Small intestine (tissue), 7 donors: Measurements from ENCODE around the gene NRIP1. TPM values are rescaled to one million over a fixed set of nuclear protein-coding genes. Genes with fewer than 3 reads are reported as not detected.
A peak's percentile ranks its signal among the peaks of the same experiment; 100 is the strongest.

Source experiments
- DNase-seq, 2 donors: peaks; one replicate each; pipeline versions ENCODE4 v3.0.0 to v3.0.0-alpha.2; 2013
- FAIRE-seq: peaks from 2 replicates; lab custom pipeline; 2012; peaks lifted over from hg19 to GRCh38; lab: Jason Lieb, UNC
- H3K27ac ChIP-seq, 3 donors: one replicate each; pipeline ENCODE4 v1.5.1; 2013; ENCODE audit warnings: low read length in 2 of 3, mild to moderate bottlenecking in 2 of 3, control low read depth in 1 of 3, inconsistent platforms in 1 of 3, low read depth in 1 of 3, moderate library complexity in 1 of 3
- H3K27me3 ChIP-seq, 3 donors: one replicate each; pipeline ENCODE4 v1.6.1; 2013; ENCODE audit warnings: low read length in 3 of 3, inconsistent platforms in 1 of 3; ENCODE audit not compliant: control insufficient read depth in 3 of 3, insufficient read depth in 3 of 3
- H3K36me3 ChIP-seq, 3 donors: one replicate each; pipeline ENCODE4 v1.6.1; 2013; ENCODE audit warnings: low read length in 3 of 3, inconsistent platforms in 1 of 3, low read depth in 1 of 3, mild to moderate bottlenecking in 1 of 3, moderate library complexity in 1 of 3; ENCODE audit not compliant: control insufficient read depth in 3 of 3, insufficient read depth in 2 of 3
- H3K4me1 ChIP-seq, 3 donors: one replicate each; pipeline ENCODE4 v1.6.1; 2013; ENCODE audit warnings: low read length in 2 of 3, inconsistent platforms in 1 of 3, low read depth in 1 of 3, mild to moderate bottlenecking in 1 of 3, moderate library complexity in 1 of 3; ENCODE audit not compliant: control insufficient read depth in 3 of 3, insufficient read depth in 2 of 3
- H3K4me3 ChIP-seq, 3 donors: one replicate each; pipeline ENCODE4 v1.5.1; 2013; ENCODE audit warnings: low read length in 3 of 3, control low read depth in 1 of 3, inconsistent platforms in 1 of 3, low read depth in 1 of 3, mild to moderate bottlenecking in 1 of 3, moderate library complexity in 1 of 3
- H3K9me3 ChIP-seq, 2 donors: one replicate each; pipeline ENCODE4 v1.6.1; 2013; ENCODE audit warnings: low read depth in 1 of 2, low read length in 1 of 2; ENCODE audit not compliant: control insufficient read depth in 2 of 2, insufficient read depth in 1 of 2
- WGBS, 3 donors: extraction: QIAGEN DNeasy Blood & Tissue Kit; methylation state at CpG; one replicate each; pipeline ENCODE4 v1.1.7; 2013; 5-methylcytosine and 5-hydroxymethylcytosine counted together
- polyA plus RNA-seq, 4 donors: library from polyadenylated mRNA; stranded (reverse) in 3 of 4; unstranded in 1 of 4; fragments of 200-250 nt in 3 of 4; fragments of 120-200 nt in 1 of 4; gene quantifications; one replicate each; pipeline versions ENCODE4 v1.2.1 to v1.2.3, GENCODE V29; 2013
- donor health status: healthy with polysubstance abuse.
- donor health status: control.
- donor health status: control.
- donor health status: Bipolar disorder and iron deficiency.
- donor health status: healthy.

The NRIP1 gene
- polyA plus RNA-seq, 4 donors, result 10.0 to 47.0 (median 14.0) TPM

GRCh38 chr21:15045017-15045416 lies 19.8 kb downstream of the NRIP1 start:
- FAIRE-seq, result no peak

GRCh38 chr21:15042531-15042930 lies 22.3 kb downstream of the NRIP1 start:
- FAIRE-seq (no peak), DNase-seq (no peak)
- Histone ChIP-seq H3K9me3 (peaks cover 0 to 4% of the 10 kb centered on the region in 2 donors), H3K36me3 (peaks cover 0 to 3% (median 2%) of the 10 kb centered on the region in 3 donors), H3K4me1 (peaks cover 0 to 5% (median under 1%) of the 10 kb centered on the region in 3 donors), H3K27me3 (no peaks in the 10 kb centered on the region), H3K4me3 (no peak overlapping the region), H3K27ac (no peak overlapping the region)

More at GRCh38 chr21:15045017-15045416, 19.8 kb downstream of the NRIP1 start:
- H3K4me3 ChIP-seq, result no peak overlapping the region
- peaks cover 0 to 3% (median 2%) of the 10 kb centered on the region in 3 donors for H3K36me3 ChIP-seq
- H3K4me1 ChIP-seq, result peaks cover 0 to 7% (median 3%) of the 10 kb centered on the region in 3 donors
- peaks cover 0 to 4% of the 10 kb centered on the region in 2 donors for H3K9me3 ChIP-seq
- DNase-seq, result no peak
- H3K27ac ChIP-seq, result no peak overlapping the region
- no peaks in the 10 kb centered on the region for H3K27me3 ChIP-seq
- WGBS, 3 donors, result 85 to 95% (median 94%) methylated on average over 3 of the region's 3 CpGs

- peaks cover 0 to 6% (median 3%) of the 10 kb centered on the region in 3 donors for H3K4me1 ChIP-seq
- WGBS, 3 donors, result 96 to 100% (median 97%) methylated on average over 1 of the region's 1 CpG
- peaks cover 0 to 3% (median 2%) of the 10 kb centered on the region in 3 donors for H3K36me3 ChIP-seq
- H3K9me3 ChIP-seq, result peaks cover 0 to 4% of the 10 kb centered on the region in 2 donors
- no peaks in the 10 kb centered on the region for H3K27me3 ChIP-seq
- DNase-seq, result no peak
- no peak overlapping the region for H3K27ac ChIP-seq
- no peak overlapping the region for H3K4me3 ChIP-seq
- no peak for FAIRE-seq
These were observed 25.0 kb downstream of the NRIP1 start for GRCh38 chr21:15039607-15040299.

- FAIRE-seq, result no peak
- Histone ChIP-seq H3K9me3 (peaks cover 0 to 4% of the 10 kb centered on the region in 2 donors), H3K27me3 (no peaks in the 10 kb centered on the region), H3K4me3 (no peak overlapping the region), H3K36me3 (peaks cover 0 to 2% (median 2%) of the 10 kb centered on the region in 3 donors), H3K27ac (no peak overlapping the region), H3K4me1 (peaks cover 0 to 12% (median 9%) of the 10 kb centered on the region in 3 donors)
- WGBS, 3 donors, result 12 to 60% (median 47%) methylated on average over 1 of the region's 1 CpG
- DNase-seq, result no peak
These were observed 26.9 kb downstream of the NRIP1 start for GRCh38 chr21:15037900-15038293.

- FAIRE-seq (no peak), DNase-seq (peak in 1 of 2 donors; percentile 53)
- H3K27ac ChIP-seq, result no peak overlapping the region
- H3K9me3 ChIP-seq, result peaks cover 0 to under 1% of the 10 kb centered on the region in 2 donors
- 60 to 74% (median 64%) methylated on average over 5 of the region's 5 CpGs for WGBS, 3 donors
- H3K4me1 ChIP-seq, result peaks cover 0 to 12% (median 9%) of the 10 kb centered on the region in 3 donors
- H3K36me3 ChIP-seq, result peaks cover 0 to under 1% (median 0%) of the 10 kb centered on the region in 3 donors
- H3K27me3 ChIP-seq, result no peaks in the 10 kb centered on the region
- H3K4me3 ChIP-seq, result no peak overlapping the region
These were observed 27.5 kb downstream of the NRIP1 start for GRCh38 chr21:15037095-15037899.

GRCh38 chr21:15036189-15036588 lies 28.6 kb downstream of the NRIP1 start:
- no peaks in the 10 kb centered on the region for H3K36me3 ChIP-seq
- 42 to 59% (median 58%) methylated on average over 1 of the region's 1 CpG for WGBS, 3 donors
- no peak overlapping the region for H3K27ac ChIP-seq
- H3K27me3 ChIP-seq, result no peaks in the 10 kb centered on the region
- H3K4me3 ChIP-seq, result no peak overlapping the region
- no peak for FAIRE-seq
- H3K9me3 ChIP-seq, result no peaks in the 10 kb centered on the region
- H3K4me1 ChIP-seq, result peaks cover 0 to 12% (median 9%) of the 10 kb centered on the region in 3 donors
- DNase-seq, result no peak

GRCh38 chr21:15034126-15034853 lies 30.5 kb downstream of the NRIP1 start:
- H3K4me3 ChIP-seq, result no peak overlapping the region
- DNase-seq (no peak), FAIRE-seq (peak; percentile 53)
- peaks cover 0 to 12% (median 10%) of the 10 kb centered on the region in 3 donors for H3K4me1 ChIP-seq
- 19 to 26% (median 19%) methylated on average over 2 of the region's 2 CpGs for WGBS, 3 donors
- no peak overlapping the region for H3K27ac ChIP-seq
- H3K9me3 ChIP-seq, result no peaks in the 10 kb centered on the region
- no peaks in the 10 kb centered on the region for H3K27me3 ChIP-seq
- peaks cover 0 to 5% (median 0%) of the 10 kb centered on the region in 3 donors for H3K36me3 ChIP-seq
